Vein endothelial cell (primary cell): ENCODE results near the gene POLR1E. TPM values are rescaled to one million over a fixed set of nuclear protein-coding genes. Genes with fewer than 3 reads are reported as not detected.

Experiments used
- total RNA-seq: library from RNA; depleted of rRNA; stranded (reverse); fragments of >200 nt; gene quantifications from 2 replicates; pipeline ENCODE4 v1.2.3, GENCODE V29; 2012

The POLR1E gene, protein sequence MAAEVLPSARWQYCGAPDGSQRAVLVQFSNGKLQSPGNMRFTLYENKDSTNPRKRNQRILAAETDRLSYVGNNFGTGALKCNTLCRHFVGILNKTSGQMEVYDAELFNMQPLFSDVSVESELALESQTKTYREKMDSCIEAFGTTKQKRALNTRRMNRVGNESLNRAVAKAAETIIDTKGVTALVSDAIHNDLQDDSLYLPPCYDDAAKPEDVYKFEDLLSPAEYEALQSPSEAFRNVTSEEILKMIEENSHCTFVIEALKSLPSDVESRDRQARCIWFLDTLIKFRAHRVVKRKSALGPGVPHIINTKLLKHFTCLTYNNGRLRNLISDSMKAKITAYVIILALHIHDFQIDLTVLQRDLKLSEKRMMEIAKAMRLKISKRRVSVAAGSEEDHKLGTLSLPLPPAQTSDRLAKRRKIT
- total RNA-seq: 20.8 and 20.9 TPM in 2 replicates

DNA sequence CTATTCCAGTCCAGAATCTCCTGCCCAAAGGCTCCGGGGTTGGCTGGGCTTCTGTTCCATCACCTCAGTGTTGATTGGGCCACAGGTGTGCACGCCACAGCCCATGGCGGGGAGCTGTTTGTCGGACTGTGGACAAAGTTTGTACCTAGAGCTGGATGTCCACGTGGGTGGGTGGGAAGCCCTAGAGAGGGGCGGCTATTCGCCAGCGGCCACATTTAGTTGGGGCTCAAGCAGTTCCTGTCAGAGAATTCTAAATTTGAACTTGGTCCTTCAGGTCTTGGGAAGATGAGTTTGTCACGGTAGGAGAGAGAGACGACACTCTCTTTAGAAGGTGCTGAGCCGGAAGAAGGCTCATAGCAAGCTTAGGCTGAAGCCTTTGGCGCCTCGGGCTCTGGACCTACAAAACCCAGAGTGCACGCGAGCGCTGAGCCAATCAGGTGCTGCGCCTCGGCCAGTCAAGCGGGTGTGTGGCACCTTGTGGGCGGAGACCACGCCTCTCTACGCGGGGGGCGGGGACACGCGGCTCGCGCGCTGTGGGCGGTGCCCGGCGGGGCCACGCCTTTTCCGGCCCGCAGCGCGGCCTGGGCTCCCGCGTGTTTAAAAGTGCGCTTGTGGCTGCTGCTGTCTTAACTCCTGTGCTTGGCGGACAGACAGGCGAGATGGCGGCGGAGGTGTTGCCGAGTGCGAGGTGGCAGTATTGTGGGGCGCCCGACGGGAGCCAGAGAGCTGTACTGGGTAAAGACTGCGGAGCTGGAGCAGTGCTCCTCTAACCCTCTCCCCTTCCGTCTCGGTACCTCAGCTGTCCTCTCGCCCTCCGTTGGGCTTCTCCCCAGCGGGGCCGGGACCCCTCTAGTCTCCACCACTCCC lies at the start of gene POLR1E:
POLR1E (plus strand) TSS at position 560 of the 867 bp plus-strand sequence; CDS start at position 660, 100 bp downstream.

DNA sequence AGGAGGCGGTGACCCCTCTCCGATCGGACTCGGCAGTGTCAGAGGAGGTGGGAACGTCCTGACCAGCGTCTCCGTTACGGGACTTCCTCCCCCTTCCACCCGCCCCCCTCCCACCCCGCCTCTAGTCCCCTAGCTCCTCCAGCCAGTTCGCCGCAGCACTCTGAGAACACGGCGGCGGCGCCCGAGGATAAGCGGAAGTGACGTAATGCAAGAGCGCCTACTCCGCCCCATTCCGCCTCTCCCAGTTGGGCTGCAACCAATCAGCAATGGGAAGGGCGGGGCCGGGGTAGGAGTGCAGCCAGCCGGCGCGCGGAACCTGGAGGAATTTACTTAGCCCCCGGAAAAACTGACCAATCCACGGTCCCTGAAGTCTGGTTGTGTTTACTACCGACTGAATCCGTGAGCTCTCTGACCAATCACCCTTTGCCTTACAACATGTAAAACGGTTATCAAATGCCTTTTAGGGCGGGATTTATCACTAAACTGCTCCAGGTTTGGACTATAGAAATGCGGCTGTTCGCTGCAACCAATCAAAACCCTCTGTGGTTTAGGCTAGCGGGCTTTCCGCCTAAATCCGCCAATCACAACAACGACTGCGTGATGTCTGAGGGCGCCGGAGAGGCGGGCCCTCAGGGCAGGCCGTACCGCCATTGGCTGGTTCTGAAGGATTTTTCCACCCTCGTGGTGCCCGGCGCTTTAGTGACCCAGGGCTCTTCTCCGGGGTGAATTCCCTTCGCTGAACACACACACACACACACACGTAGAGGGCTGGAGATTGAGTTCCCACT lies 20.3 kb upstream of the POLR1E start, which contains the start of gene ZBTB5:
ZBTB5 (minus strand) TSS at position 202 of the 788 bp plus-strand sequence. CDS start 22,899 bp downstream, outside the sequence.

Other genes with a start within 250 kb of the POLR1E start
- 159 and 163 TPM in 2 replicates for gene GRHPR, start 63.3 kb upstream of the POLR1E start, total RNA-seq
- gene ZBTB5, start 20.5 kb upstream of the POLR1E start, total RNA-seq: 12.1 and 13.5 TPM in 2 replicates
- 10.9 and 11.8 TPM in 2 replicates for gene FBXO10, start 90.4 kb downstream of the POLR1E start, total RNA-seq
- 136 and 141 TPM in 2 replicates for gene TOMM5, start 106.6 kb downstream of the POLR1E start, total RNA-seq
- gene FRMPD1, start 165.0 kb downstream of the POLR1E start, total RNA-seq: not detected in 2 replicates